H1 (cell line): ENCODE results near the gene ALPK3. TPM values are rescaled to one million over a fixed set of nuclear protein-coding genes. Genes with fewer than 3 reads are reported as not detected.

Experiments used
- CEBPB ChIP-seq: IDR thresholded peaks from 2 replicates; pipeline ENCODE4 v1.6.1; 2012; ENCODE audit warnings: low read depth, low read length
- CHD1 ChIP-seq: IDR thresholded peaks from 2 replicates; pipeline ENCODE4 v1.6.1; 2012; ENCODE audit warnings: low read depth, low read length, improper control_type of control experiment
- JUND ChIP-seq: IDR thresholded peaks from 2 replicates; pipeline ENCODE4 v1.6.1; 2011; ENCODE audit warnings: mild to moderate bottlenecking, improper control_type of control experiment, low read length
- MAFK ChIP-seq: IDR thresholded peaks from 2 replicates; pipeline ENCODE4 v1.6.1; 2012; ENCODE audit warnings: low read depth, mild to moderate bottlenecking, improper control_type of control experiment, low read length
- SIRT6 ChIP-seq: IDR thresholded peaks from one replicate; pipeline ENCODE4 v1.7.1; 2012; ENCODE audit warnings: low read length, inconsistent platforms
- SRF ChIP-seq: IDR thresholded peaks from 2 replicates; pipeline ENCODE4 v1.6.1; 2011; ENCODE audit warnings: mild to moderate bottlenecking, low read depth, low read length, moderate library complexity
- TBP ChIP-seq: IDR thresholded peaks from 2 replicates; pipeline ENCODE4 v1.6.1; 2011; ENCODE audit warnings: low read depth, low read length, improper control_type of control experiment
- TCF12 ChIP-seq: IDR thresholded peaks from 2 replicates; pipeline ENCODE4 v1.6.1; 2011; ENCODE audit warnings: low read depth, mild to moderate bottlenecking, low read length
- ZNF274 ChIP-seq: IDR thresholded peaks from 2 replicates; pipeline ENCODE4 v1.7.0; 2012; ENCODE audit warnings: low read length, borderline replicate concordance; ENCODE audit errors: extremely low read depth
- polyA plus RNA-seq, 7 experiments: library from polyadenylated mRNA; depleted of rRNA in 3 of 7; stranded (reverse) in 5 of 7; unstranded in 2 of 7; fragments of >200 nt in 5 of 7; fragments of 200-250 nt in 2 of 7; gene quantifications; 1 replicate in 5 of 7; 2 replicates in 1 of 7; 4 replicates in 1 of 7; pipeline versions ENCODE4 v1.2.1 to v1.2.3, GENCODE V29; 2011 to 2013; ENCODE audit warnings: missing spikeins in 2 of 7, mixed read lengths in 2 of 7
- total RNA-seq: library from RNA; stranded (reverse); fragmentation: NEBNext Ultra II Directional; extraction: Animal tissue kit (Norgen Biotek cat#: 25700); gene quantifications from 2 replicates; pipeline ENCODE4 v1.2.1, GENCODE V29; 2021

Gene ALPK3
- total and polyA plus RNA-seq, 2 of the 8 experiments (the other 6 are each of a cell fraction or from before 2014, with no cell fraction given) = 4.4 to 19.2 TPM

GRCh38 chr15:84852212-84852611 is 35.1 kb downstream of the ALPK3 start (continued):
- TF ChIP-seq MAFK = no peak
- no peak for TF ChIP-seq CEBPB
- TF ChIP-seq SIRT6 = no peak
- TF ChIP-seq ZNF274 = no peak
- no peak for TF ChIP-seq TCF12
- no peak for TF ChIP-seq JUND
- TF ChIP-seq TBP = no peak
- TF ChIP-seq SRF = no peak
- TF ChIP-seq CHD1 = no peak
